G401.6 (cell line): ENCODE results near the gene BMP10.

ENCODE experiments used
- FAIRE-seq: peaks from 2 replicates; lab custom pipeline; 2012; peaks lifted over from hg19 to GRCh38; lab: Jason Lieb, UNC

Gene BMP10

DNA sequence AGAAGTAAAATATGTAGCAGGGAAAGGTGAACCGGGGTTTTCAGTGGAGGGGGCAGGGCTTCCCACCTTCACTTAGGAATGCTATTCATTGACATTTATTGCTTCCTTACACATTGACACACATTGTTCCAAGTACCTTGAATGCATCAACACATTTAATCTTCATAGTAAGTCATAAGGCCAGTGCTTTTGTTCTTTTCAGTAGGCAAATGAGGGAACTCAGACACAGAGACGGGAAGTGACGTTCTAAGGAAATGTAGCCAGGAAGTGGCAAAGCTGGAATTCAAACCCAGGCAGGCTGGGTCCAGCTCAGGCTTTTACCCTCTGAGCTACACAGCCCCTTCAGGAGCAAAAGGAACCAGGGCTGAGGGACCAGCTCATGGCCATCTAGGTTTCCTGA lies 20.7 kb downstream of the BMP10 start:
- FAIRE-seq, result no peak

DNA sequence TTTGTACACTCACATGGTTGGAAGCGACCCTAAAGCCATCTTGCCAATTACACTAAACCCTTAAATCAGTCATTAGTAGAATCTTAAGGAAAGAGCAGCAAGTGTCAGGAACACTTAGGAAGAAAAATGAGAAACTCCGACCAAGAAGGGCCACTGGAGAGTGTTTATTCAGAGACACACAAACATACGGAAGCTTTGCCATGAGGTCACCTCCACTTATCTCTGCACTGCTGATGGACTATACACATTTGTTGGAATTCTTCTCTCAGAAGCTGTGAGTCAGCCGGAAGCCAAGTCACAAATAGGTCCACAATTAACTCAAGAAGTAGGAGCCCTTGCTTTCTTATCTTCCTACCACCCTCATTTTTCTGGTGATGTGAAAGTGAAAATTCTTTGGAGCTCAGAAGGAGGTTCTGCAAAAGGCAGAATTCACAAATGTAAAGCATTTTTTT lies 21.6 kb downstream of the BMP10 start:
- FAIRE-seq, result no peak

DNA sequence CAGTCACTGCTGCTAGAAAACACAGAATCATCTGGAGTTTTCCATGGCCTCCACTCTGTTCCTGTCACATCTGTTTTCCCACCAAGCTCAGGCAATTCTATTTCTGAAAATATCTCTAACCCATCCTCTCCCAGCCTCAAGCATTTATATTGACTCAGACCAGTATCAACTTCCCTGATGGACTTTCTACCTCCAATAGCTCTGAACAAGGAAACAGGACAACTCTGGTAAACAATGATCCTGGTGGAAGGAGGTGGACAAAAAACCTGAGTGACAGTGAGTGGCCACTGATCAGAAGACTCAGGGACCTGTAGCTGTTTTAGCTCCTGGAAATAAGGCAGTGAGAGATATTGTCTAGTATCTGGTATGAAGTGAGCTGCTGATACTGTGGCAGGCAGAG lies 23.4 kb downstream of the BMP10 start:
- no peak for FAIRE-seq

DNA sequence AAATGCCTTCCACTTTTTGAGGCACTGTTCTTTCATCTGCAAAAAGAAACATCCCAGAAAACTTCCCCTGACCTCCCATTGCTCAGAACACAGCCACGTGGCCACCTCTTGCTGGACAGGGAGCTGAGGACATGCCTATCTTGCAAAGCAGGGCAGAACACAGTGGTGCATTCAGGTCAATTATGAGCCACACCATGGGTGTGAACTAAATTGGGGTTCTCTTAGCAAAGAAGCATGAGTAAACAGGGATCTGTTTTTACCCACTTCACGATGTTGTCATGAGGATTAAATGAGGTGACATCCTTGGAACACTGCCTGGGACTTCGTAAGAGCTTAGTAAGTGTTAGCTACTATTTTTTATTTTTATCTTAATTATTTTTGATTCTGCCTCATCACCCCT lies 25.1 kb downstream of the BMP10 start:
- FAIRE-seq, result no peak

DNA sequence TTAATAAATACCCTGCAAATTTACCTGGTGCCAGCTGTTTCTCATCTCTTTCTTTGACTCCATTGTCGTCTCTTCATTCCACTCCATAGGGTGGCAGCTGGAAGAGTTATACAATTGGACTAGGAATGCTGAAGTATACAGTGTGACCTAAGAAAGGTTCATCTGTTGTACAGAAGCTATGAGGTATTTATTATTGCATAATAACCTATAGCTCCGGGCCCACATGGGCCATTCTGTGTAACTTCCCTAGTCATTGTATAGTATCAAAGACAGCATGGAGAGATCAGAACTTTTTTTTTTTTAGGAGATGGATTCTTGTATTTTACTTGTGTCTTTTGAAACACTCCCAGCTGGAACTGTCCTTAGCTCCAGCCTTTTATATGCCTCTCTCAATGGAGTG lies 26.2 kb downstream of the BMP10 start:
- FAIRE-seq, result no peak

DNA sequence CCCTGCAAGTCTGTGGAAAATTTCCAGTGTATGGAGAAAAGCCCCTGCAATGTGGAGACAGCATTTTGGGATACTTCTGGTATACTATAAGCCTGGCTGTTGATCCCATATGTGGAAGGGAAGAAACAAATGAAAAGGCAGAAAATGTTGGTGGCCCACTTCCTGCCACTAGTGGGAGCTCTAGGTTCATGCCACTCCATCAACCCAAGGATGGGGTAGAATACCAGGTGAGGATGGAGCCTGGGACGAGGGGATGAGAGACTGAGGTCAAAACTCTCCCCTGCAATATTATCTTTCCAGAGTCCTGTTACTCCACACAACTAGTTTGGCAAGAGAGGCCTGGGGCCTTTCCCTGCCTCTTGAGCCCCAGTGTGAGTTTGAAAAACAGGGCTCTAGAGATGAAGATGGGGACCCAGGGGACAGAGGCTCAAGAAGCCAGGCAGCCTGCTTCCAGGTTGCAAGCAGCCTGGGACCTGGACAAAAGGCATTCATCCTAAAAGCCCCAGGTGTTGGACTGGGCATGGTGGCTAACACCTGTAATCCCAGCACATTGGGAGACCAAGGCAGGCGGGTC lies 31.9 kb downstream of the BMP10 start:
- no peak for FAIRE-seq

DNA sequence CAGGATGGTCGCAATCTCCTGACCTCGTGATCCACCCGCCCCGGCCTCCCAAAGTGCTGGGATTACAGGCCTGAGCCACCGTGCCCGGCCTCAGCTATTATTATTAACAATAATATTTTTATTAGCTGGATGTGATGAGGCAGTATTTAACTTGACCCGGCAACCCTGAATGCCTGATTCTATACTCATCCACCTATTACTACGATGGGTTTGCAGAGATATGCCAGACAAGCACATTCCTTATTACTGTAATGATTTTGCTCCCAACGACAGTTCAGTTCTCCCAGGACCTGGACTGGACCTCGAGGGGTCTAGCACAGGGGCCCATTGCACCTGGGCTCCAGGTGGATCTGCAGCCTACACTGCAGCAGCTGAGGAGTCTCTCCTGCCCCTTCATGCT lies 32.6 kb downstream of the BMP10 start:
- FAIRE-seq, result no peak

DNA sequence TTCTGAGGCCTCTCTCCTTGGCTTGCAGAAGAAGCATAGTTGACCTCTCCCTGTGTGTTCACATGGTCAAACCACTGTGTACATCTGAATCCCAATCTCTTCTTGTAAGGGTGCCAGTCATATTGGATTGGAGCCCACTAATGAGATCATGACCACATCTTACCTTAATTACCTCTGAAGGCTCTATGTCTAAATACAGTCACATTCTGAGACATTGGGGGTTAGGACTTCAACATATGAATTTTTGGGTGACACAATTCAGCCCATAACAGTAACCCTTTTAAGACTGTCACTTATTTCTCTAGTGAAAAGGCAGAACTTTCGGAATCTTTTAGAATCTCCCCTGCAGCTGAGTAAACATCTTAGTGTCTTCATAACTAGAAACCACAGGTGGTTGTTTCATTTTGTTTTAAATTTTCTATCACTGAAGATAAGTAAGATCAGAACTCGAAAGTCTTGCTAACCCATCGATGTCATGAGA lies 33.3 kb downstream of the BMP10 start:
- no peak for FAIRE-seq

DNA sequence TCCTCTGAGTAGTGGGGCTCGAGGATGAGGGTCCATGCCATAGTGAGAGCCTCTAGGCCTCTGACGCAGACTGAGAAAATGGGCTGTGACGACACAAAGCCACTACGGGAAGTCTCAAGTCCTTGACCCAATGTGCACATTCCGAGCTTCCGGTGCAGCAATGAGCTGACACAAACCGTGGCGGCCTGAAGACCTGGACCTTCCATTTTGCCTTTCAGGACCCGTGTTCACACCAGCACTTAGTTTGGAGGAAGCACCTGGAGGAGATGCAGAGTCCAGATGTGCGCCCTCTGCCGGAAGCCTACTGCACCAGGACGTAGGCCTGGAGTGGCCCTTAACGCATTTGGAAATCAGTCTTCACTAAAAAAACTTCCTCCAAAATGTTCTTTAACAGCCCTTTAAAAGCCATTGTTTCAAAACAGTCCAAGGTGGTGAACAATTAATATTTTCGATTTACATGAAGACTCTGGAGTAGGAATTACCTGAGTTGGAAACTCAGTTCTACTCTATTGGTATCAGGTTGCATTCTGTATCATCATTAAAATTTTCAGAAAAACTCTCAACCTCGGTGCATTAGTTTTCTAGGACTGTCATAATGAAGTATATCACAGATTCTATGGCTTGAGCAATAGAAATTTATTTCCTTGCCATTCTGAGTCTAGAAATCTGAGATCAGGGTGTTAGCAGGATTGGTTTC lies 33.9 kb downstream of the BMP10 start:
- FAIRE-seq, result no peak

DNA sequence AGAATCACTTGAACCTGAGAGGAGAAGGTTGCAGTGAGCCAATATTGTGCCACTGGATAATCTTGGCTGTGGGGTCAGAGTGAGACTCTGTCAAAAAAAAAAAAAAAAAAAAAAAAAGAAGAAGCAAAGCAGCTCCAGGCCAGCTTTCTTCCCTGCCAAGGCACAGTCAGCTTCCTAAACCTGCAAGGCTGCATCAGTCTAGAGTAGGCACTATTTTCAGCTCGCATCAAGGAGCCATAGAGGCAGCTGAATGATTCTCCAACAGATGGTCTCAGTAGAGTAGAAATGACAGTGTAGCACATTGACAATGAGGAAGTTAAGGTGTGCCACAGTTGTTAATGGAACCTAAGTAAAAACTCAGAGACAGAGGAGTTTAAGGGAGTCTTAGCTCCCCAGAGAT lies 35.6 kb downstream of the BMP10 start:
- FAIRE-seq, result no peak

DNA sequence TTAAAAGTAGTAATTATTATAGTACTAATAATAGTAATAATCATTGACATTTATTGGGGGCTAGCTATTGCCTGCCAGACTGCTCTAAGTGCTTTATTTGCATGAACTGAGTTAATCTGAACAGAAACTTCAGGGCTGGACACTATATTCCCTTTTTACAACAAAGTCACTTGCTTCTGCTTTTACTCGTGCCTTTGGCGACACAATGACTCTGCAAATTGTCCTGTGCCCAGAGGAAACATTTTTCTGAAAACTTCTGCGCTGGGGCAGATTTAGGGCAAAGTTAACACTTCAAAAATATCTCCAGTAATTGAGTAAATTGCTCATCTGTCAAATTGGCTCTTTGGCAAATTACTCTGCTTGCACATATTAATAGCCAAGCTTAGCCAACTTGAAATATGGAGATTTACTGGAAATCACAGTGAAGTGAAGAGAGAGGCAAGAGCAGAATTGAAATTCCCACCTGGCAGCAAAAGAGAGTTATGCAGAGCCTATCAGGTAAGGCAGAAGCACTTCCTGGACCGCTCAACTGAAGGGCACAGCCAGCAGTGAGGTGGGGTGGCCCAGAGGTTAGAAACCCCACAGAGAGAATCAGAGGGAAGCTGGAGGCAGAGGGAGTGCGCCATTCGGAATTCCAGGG lies 36.3 kb downstream of the BMP10 start:
- no peak for FAIRE-seq

DNA sequence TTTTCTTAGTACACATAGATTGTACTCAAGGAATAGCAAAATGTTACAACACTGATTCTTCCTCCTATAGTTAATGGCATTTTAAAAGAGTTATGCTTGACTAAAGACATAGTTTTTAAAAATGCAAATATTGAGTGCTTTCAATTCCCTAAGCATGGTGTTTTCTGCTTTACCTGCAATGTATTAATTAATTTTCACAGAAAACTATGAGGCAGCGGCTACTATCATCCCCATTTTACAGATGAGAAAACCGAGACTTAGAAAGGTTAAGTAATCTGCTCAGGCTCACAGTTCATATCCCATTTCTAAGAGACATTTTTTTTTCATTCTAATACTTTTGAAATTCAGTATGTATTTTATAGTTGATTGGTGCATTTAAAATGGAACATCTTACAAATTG lies 38.0 kb downstream of the BMP10 start:
- no peak for FAIRE-seq

DNA sequence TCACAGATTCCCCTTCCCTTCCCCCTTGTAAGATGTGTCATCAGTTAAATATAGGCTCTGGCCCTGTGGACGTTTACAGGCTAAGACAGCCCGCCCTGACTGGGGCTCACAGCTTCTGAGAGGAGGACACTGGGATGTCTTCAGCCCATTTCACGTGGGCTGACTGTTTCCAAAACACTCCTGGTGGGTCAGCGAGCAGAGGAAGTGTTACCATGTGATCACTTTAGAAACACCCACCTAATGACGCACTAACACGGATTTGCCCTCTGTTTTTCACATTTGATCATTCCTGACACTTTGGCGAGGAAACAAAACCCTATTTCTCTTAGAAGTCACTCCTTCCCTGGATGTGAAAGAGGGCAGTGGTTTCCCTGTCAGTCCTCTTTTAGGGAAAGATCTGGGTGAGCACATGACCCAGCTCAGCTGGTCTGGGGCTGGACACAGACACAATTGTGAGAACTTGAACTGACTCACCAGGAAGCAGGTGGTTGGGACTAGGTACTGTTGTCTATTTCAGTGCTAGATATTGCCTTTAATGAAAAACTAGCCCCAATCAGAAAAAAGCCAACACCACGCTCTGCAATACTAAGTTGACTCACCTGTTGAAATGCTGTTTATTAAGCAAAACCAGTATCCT lies 38.8 kb downstream of the BMP10 start:
- FAIRE-seq, result no peak

DNA sequence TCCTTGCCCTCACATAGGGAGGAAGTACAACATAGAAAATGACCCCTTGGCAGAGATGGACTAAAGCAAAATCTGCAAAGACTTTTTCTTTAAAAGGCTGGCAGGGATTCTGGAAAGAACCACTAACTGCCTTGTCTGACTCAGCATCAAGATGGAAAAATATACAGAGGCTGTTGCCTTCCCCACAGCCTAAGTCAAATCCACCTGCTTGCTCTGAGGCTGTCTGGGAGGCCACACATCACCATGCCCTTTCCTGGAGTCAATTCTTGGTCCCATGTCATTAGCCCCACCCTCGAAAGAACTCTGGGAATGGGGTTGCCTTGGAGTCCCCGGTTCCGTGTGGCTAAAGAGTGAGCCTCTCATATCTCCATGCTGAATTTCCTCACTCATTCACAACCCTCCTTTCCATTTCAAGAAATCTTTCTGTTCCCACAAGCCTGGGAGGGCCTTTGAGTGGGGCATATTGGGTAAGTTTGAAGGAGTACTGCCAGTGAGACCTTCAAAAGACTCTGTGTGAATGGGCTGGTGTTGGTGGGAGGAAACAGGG lies 39.4 kb downstream of the BMP10 start:
- no peak for FAIRE-seq

DNA sequence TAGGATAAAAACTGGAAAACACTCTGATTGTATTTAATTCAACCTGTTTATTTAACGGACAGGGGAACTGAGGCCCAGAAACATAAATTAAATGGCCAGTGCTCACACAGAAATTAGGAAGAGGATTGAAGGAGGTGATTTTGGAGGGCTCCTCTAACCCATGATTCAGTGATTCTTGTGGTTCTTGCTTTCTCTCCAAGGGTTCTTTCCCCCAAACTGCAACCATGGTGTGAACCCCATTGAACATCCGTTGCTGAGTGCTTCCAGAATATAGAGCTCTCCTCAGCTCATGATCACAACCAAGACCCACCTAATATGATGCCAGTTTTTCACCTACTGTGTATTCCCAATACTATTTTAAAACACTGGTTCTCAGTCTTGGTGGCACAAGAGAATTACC lies 41.4 kb downstream of the BMP10 start:
- no peak for FAIRE-seq

DNA sequence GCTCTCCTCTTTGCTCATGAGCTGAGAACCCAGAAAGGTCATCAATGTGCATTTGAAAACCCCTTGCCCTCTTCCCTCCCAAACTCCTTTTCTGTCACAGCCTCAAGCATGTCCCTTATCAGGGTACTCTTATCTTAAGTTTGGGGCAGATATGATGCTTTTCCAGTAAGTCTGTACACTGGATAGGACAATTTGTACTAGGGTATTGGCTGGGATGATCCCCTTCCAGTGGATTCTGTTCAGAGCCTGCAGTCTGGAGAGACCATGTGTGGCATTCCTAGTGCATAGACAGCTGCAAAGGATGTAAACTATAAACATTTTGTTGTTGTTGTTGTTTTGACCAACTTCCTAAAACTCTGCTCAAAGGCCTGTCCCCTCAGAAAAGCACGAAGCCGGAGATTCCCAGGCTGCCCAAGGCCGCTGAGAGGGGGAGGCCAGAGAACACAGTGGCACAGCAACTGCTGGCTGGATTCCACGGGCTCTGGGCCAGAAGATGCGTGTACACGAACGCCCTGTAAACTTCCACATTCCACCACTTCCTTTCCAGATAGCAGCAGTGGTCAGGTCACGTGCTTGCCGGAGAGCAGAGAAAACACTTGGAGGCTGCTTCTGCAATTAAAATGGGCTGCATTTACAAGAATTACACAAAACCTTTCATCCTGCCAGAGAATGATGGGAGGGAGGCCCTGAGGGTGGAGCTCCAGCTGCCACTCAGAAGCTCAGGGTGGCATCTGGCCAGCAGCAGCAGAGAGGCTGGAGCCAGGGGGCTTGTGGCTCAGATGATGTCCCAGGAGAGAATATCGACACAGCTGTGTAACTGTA lies 42.1 kb downstream of the BMP10 start:
- FAIRE-seq, result no peak

DNA sequence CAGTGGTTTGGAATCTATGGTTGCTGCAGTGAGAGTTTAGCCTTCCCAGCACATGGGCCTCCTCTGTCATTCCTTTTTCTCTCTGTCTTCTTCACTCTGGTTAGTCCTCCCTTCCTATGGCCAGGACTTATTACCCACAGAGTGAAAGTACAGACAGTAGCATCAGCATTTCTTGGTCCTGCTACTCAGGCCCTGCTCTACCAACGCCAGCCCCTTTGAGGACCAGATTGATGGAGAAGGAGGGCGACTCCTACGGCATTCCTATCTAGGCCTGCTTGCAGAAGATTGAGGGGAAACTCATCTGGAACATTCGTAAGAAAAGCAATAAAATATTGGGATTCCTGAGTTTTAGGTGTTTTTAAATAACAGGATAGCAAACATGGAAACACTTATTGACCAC lies 43.5 kb downstream of the BMP10 start:
- no peak for FAIRE-seq

DNA sequence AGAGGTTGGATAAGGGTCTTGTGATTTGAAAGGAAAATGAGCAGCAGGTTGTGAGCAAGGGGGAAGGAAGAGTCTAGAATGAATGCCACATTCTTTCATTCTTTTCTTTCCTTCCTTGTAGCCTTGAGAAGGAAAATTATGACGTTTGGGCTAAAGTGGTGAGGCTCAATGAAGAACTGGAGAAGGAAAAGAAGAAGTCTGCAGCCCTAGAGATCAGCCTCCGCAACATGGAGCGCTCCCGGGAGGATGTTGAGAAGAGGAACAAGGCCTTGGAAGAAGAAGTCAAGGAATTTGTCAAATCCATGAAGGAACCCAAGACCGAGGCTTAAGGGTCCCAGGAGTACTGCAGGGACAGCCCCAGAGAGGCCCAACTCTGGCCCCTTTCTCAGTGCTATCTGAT lies 45.3 kb downstream of the BMP10 start:
- FAIRE-seq, result no peak

DNA sequence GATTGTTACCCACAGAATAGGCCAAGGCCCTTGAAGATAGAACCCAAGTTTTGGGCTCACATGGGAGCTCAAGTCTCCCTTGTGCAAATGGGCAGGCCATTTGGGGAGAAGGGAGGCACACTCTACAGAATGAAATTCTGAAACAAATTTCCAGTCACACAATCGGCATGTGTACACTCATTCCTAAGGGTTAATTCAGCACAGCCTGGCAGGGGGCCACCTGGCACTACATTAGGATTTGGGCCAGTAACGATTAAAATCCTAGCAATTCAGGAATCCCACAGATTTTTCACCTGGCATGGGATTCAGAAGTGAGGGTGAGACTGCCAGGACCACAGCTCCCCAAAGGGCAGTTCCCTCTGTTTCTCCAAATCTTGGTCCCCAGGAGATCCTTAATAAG lies 46.4 kb downstream of the BMP10 start:
- FAIRE-seq, result no peak

DNA sequence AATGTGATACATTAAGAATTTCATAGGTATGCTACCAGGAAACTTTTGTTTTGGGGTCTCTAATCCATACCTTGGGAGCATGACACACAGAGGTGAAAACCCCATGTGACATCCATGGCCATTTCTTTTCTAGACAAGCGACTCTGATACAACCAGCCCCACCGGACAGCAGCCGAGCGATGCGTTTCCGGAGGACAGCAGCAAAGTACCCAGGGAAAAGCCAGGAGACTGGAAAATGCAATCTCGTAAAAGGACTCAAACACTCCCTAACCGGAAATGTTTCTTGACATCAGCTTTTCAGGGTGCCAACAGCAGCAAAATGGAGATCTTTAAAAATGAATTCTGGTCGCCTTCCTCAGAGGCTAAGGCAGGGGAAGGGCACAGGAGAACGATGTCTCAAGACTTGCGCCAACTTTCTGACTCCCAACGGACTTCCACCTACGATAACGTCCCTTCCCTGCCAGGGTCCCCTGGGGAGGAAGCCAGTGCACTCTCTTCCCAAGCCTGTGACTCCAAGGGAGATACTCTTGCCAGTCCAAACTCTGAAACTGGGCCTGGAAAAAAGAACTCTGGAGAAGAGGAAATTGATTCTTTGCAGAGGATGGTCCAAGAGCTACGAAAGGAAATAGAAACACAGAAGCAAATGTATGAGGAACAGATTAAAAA lies 48.9 kb downstream of the BMP10 start:
- FAIRE-seq, result no peak

DNA sequence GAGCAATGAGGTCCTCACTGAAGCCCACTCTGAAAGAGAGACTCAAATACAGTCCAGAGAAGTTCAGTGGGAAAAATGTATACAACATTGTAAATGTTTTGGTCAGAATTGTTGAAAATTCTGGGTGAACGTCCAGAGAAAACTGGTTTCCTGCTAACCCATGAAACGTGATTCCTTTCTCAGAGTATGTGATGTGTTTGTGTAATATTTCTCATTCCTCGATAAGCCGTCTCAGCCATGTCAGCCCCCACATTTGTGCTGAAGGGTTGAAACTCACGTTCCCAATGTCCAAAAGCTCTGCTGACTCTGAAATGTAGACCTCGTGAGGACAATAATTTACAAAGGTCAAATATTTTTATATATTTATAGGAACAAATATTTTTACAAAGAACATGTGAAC lies 51.6 kb downstream of the BMP10 start:
- no peak for FAIRE-seq

DNA sequence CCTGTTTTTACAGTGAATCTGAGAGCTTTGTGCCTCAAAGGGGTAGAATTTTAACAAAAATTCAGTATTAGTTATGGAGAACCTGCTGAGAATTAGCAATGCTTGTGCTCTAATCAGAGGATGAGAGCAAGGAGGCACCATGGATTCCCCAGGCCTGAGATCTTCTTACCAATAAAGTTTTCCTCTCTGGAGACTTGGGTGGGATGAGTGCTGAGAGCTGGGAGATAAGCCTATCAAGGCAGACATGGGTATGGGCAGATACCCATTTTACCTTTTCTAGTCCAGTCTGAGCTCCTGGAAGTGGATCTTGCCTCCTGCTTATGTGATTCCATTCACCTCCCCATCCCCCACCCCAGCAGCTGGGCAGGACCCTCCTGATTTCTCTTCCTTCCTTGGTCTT lies 53.9 kb downstream of the BMP10 start:
- FAIRE-seq, result no peak
